HFFc6 (cell line): ENCODE data around the gene PSD4. TPM values are rescaled to one million over a fixed set of nuclear protein-coding genes. Genes with fewer than 3 reads are reported as not detected.

Experiments
- DNase-seq: peaks from one replicate; pipeline ENCODE4 v3.0.0-alpha.2; 2018
- H3K27ac Mint-ChIP-seq: 2 replicates; pipeline ENCODE4 v1.8.0; 2020; ENCODE audit warnings: mild to moderate bottlenecking, mixed read lengths
- H3K27me3 Mint-ChIP-seq: 2 replicates; pipeline ENCODE4 v1.8.0; 2021; ENCODE audit warnings: mild to moderate bottlenecking, moderate library complexity, mixed read lengths; ENCODE audit not compliant: insufficient read depth
- H3K36me3 Mint-ChIP-seq: 2 replicates; pipeline ENCODE4 v1.8.0; 2021; ENCODE audit warnings: low read depth, mixed read lengths
- H3K4me1 Mint-ChIP-seq: 2 replicates; pipeline ENCODE4 v1.8.0; 2020; ENCODE audit warnings: low read depth, mixed read lengths
- H3K4me3 Mint-ChIP-seq: 2 replicates; pipeline ENCODE4 v1.8.0; 2020; ENCODE audit warnings: mild to moderate bottlenecking, moderate library complexity, mixed read lengths
- H3K9me3 Mint-ChIP-seq: 2 replicates; pipeline ENCODE4 v1.8.0; 2020; ENCODE audit warnings: mild to moderate bottlenecking, mixed read lengths
- total RNA-seq, 6 experiments: library from RNA; stranded (reverse); fragmentation: NEBNext Ultra II Directional; extraction: Animal tissue kit (Norgen Biotek cat#: 25700); gene quantifications; 2 replicates in 1 of 6; 3 replicates in 5 of 6; pipeline ENCODE4 v1.2.3, GENCODE V29; 2021
- TF ChIP-seq, protein P1 (sequence below): fragments of 200-600 bp; sonication (generic); IDR thresholded peaks from 2 replicates; pipeline ENCODE4 v1.5.0; 2021; ENCODE audit warnings: antibody characterized with exemption, mild to moderate bottlenecking

PSD4 gene
- total RNA-seq, 6 experiments from 2014 or later = 0.76 to 1.8 (median 1.1) TPM

GRCh38 chr2:113178891-113179290 is 5.1 kb downstream of the PSD4 start:
- H3K9me3 Mint-ChIP-seq = no peaks in the 10 kb centered on the region
- no peaks in the 10 kb centered on the region for H3K4me1 Mint-ChIP-seq
- DNase-seq = no peak
- no peak overlapping the region for H3K4me3 Mint-ChIP-seq
- no peaks in the 10 kb centered on the region for H3K36me3 Mint-ChIP-seq
- TF ChIP-seq, protein P1, sequence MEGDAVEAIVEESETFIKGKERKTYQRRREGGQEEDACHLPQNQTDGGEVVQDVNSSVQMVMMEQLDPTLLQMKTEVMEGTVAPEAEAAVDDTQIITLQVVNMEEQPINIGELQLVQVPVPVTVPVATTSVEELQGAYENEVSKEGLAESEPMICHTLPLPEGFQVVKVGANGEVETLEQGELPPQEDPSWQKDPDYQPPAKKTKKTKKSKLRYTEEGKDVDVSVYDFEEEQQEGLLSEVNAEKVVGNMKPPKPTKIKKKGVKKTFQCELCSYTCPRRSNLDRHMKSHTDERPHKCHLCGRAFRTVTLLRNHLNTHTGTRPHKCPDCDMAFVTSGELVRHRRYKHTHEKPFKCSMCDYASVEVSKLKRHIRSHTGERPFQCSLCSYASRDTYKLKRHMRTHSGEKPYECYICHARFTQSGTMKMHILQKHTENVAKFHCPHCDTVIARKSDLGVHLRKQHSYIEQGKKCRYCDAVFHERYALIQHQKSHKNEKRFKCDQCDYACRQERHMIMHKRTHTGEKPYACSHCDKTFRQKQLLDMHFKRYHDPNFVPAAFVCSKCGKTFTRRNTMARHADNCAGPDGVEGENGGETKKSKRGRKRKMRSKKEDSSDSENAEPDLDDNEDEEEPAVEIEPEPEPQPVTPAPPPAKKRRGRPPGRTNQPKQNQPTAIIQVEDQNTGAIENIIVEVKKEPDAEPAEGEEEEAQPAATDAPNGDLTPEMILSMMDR = no peak
- no peak overlapping the region for H3K27ac Mint-ChIP-seq
- H3K27me3 Mint-ChIP-seq = peaks cover 12% of the 10 kb centered on the region; the same call in 1 of the 2 replicates

DNA sequence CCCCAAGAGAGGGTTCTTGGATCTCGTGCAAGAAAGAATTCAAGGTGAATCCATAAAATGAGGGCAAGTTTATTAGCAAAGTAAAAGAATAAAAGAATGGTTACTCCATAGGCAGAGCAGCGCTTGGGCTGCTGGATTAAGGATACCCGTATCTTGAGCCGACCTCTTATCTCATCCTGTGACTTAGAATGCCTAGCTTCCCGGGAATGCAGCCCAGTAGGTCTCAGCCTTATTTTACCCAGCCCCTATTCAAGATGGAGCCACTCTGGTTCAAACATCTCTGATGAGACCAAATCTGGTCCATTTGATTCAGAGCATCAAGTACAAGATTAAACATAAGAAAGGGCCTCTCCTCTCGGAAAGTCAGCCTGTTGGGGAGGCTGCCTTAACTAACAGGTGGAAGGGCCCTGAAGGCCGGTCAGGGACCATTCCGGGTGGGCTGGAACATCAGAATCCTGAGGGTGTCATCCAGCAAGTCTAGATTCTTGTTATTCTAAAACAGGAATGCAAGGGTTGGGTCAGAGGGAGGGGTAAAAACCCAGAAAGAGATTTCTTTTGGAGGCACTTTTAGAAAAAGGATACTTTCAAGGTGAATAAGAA is 5.8 kb downstream of the PSD4 start:
- Mint-ChIP-seq H3K4me3 (no peak overlapping the region), H3K27me3 (peaks cover 12% of the 10 kb centered on the region; the same call in 1 of the 2 replicates), H3K4me1 (no peaks in the 10 kb centered on the region), H3K36me3 (no peaks in the 10 kb centered on the region), H3K27ac (no peak overlapping the region), H3K9me3 (no peaks in the 10 kb centered on the region)
- DNase-seq = no peak
- TF ChIP-seq, protein P1 = no peak

GRCh38 chr2:113180131-113180946 is 6.6 kb downstream of the PSD4 start:
- no peak for DNase-seq
- Mint-ChIP-seq H3K4me1 (no peaks in the 10 kb centered on the region), H3K9me3 (no peaks in the 10 kb centered on the region), H3K4me3 (no peak overlapping the region), H3K27ac (no peak overlapping the region), H3K27me3 (peaks cover 12% of the 10 kb centered on the region; the same call in 1 of the 2 replicates), H3K36me3 (no peaks in the 10 kb centered on the region)
- TF ChIP-seq, protein P1 = no peak

GRCh38 chr2:113181258-113182051 is 7.7 kb downstream of the PSD4 start:
- H3K27me3 Mint-ChIP-seq = peaks cover 20% of the 10 kb centered on the region
- no peak for DNase-seq
- TF ChIP-seq, protein P1 = no peak
- H3K36me3 Mint-ChIP-seq = no peaks in the 10 kb centered on the region
- H3K27ac Mint-ChIP-seq = no peak overlapping the region
- H3K4me3 Mint-ChIP-seq = no peak overlapping the region
- H3K9me3 Mint-ChIP-seq = no peaks in the 10 kb centered on the region
- H3K4me1 Mint-ChIP-seq = no peaks in the 10 kb centered on the region

DNA sequence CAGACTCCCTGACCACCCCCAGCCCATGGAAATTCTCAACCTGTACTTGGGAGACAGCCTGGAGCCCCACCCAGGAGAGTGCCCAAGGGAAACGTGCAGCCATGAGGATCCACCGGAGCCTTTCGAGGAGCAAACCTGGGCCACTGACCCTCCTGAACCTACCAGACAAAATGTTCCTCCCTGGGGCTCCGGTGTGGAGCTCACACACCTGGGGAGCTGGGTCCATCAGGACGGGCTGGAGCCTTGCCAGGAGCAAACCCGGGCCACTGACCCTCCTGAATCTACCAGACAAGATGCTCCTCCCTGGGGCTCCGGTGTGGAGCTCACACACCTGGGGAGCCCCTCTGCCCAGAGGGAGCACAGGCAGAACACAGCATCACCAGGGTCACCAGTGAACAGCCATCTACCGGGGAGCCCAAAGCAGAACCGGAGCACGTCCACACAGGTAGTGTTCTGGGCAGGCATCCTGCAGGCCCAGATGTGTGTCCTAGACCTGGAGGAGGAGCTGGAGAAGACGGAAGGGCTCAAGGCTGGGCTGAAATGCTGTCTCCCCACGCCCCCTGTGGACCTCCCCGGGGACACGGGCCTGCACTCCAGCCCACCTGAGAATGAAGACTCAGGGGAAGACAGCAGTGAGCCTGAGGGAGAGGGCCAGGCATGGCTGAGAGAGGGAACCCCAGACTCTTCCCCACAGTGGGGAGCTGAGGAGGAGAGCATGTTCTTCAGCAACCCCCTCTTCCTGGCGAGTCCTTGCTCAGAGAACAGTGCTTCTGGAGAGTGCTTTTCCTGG is 8.9 kb downstream of the PSD4 start:
- H3K4me1 Mint-ChIP-seq = no peaks in the 10 kb centered on the region
- TF ChIP-seq, protein P1 = no peak

More for the DNA sequence above, 8.9 kb downstream of the PSD4 start:
- no peaks in the 10 kb centered on the region for H3K36me3 Mint-ChIP-seq
- H3K27ac Mint-ChIP-seq = no peak overlapping the region
- H3K9me3 Mint-ChIP-seq = no peaks in the 10 kb centered on the region
- peaks cover 20% of the 10 kb centered on the region for H3K27me3 Mint-ChIP-seq
- no peak for DNase-seq
- no peak overlapping the region for H3K4me3 Mint-ChIP-seq
